Measurements from ENCODE around the gene APC2. TPM values are rescaled to one million over a fixed set of nuclear protein-coding genes. Genes with fewer than 3 reads are reported as not detected.
"Not testable (repeated sequence)": the region's sequence is repeated elsewhere in the genome, so short reads cannot be mapped to it uniquely, and the experiment has no call there.

The APC2 gene
- polyA plus RNA-seq, 1 donor from 2014 or later = 50.5 TPM

DNA sequence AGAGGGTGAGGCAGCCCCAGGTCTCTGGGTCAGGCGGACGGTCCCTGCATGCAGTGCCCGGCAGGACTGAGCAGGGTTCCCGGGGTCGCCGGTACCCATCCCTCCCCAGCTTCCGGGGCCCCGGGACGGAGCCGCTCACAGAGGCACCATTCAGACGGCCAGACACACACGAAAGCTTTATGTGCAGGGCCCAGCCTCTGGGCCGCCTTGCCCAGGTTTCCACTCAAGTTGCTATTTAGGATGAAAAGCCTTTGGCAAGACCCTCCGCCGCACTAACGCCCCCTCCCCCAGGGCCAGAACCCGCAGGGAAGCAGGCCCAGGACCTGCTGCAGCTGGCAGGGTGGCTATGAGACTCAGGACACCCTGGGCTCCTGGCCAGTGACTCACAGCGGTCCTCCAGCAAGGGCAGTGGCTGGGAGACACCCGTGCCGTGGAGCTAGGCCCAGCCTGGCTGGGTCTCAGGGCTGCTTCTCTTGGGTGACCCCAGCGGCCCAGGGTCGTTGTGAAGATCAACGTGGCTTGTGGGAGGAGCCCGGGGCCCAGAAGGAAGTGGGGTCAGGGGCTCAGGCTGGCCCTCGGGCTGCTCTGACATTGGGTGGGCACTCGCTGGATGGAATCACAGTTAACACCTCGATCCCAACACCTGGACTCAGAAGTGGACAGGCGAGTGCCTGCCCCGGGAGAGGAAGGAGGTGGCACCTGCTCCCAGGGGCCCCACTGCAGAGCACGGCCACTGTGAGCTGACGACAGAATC lies 24.3 kb downstream of the APC2 start:
- no peak overlapping the region for H3K9ac ChIP-seq (ENCODE audit: low read length)
- no peaks in the 10 kb centered on the region for H3K9me2 ChIP-seq (ENCODE audit: insufficient read depth, low read length)
- H3K9me3 ChIP-seq (ENCODE audit: low read length) = no peaks in the 10 kb centered on the region
- no peak overlapping the region for H2AFZ ChIP-seq (ENCODE audit: low read depth, low read length)
- peaks cover 37% of the 10 kb centered on the region for H4K20me1 ChIP-seq (ENCODE audit: insufficient read depth)
- H3K27me3 ChIP-seq (ENCODE audit: insufficient read depth, low read depth, low read length) = no peaks in the 10 kb centered on the region
- no peak for TF ChIP-seq POLR2AphosphoS5 (IDR thresholded peaks at IDR 0.05)
- TF ChIP-seq EP300 (conservative IDR thresholded peaks at IDR 0.05; ENCODE audit: poor library complexity, severe bottlenecking) = no peak
- TF ChIP-seq, protein P1, sequence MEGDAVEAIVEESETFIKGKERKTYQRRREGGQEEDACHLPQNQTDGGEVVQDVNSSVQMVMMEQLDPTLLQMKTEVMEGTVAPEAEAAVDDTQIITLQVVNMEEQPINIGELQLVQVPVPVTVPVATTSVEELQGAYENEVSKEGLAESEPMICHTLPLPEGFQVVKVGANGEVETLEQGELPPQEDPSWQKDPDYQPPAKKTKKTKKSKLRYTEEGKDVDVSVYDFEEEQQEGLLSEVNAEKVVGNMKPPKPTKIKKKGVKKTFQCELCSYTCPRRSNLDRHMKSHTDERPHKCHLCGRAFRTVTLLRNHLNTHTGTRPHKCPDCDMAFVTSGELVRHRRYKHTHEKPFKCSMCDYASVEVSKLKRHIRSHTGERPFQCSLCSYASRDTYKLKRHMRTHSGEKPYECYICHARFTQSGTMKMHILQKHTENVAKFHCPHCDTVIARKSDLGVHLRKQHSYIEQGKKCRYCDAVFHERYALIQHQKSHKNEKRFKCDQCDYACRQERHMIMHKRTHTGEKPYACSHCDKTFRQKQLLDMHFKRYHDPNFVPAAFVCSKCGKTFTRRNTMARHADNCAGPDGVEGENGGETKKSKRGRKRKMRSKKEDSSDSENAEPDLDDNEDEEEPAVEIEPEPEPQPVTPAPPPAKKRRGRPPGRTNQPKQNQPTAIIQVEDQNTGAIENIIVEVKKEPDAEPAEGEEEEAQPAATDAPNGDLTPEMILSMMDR (IDR thresholded peaks at IDR 0.05; ENCODE audit: poor library complexity, severe bottlenecking) = no peak
- TF ChIP-seq RAD21 (conservative IDR thresholded peaks at IDR 0.05) = no peak
- no peak for TF ChIP-seq MXI1 (conservative IDR thresholded peaks at IDR 0.05; ENCODE audit: poor library complexity, severe bottlenecking)
- H3F3A ChIP-seq (ENCODE audit: insufficient read depth, low read length, poor library complexity, severe bottlenecking) = no peaks in the 10 kb centered on the region
- H3K36me3 ChIP-seq (ENCODE audit: insufficient read depth, low read length) = no peaks in the 10 kb centered on the region
- H3K4me2 ChIP-seq (ENCODE audit: low read length) = no peak overlapping the region
- no peaks in the 10 kb centered on the region for H3K79me2 ChIP-seq (replicated peaks; ENCODE audit: insufficient read depth, low read length)
- H3K4me3 ChIP-seq (ENCODE audit: low read length) = no peak overlapping the region
- H3K27ac ChIP-seq (ENCODE audit: low read length) = no peak overlapping the region

DNA sequence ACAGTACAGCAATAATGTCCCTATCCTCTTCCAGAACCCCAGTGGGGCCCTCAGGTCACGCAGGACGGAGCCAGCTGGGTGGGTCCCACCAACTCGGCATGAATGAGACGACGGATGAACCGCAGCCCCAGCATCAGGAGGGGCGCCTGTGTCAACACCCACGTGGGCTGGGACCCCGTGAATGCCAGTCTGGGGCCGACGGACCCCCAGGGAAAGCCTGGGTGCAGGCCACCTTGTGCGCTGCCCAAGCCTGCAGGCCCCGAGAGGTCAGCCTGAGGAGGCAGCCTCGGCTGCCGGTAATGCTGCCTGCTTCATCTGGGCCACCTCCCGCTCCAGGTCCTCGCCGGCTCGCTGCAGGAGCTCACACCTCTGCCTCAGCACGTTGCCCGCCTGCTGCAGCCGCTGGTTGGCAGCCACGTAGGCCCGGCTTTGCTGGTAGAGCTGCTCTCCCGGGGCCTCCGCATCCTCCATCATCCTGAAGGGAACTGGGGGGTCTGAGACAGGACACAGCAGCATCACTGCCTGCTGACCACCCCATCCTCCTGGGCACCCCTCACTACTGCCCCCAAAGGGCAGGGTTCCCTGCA lies 24.9 kb downstream of the APC2 start:
- Histone ChIP-seq H3K9me2 (ENCODE audit: insufficient read depth, low read length) (no peaks in the 10 kb centered on the region), H3F3A (ENCODE audit: insufficient read depth, low read length, poor library complexity, severe bottlenecking) (no peaks in the 10 kb centered on the region), H3K9ac (ENCODE audit: low read length) (no peak overlapping the region), H3K9me3 (ENCODE audit: low read length) (no peaks in the 10 kb centered on the region), H3K79me2 (replicated peaks; ENCODE audit: insufficient read depth, low read length) (no peaks in the 10 kb centered on the region), H2AFZ (ENCODE audit: low read depth, low read length) (no peak overlapping the region), H3K36me3 (ENCODE audit: insufficient read depth, low read length) (no peaks in the 10 kb centered on the region), H3K27ac (ENCODE audit: low read length) (no peak overlapping the region), H3K4me3 (ENCODE audit: low read length) (no peak overlapping the region), H4K20me1 (ENCODE audit: insufficient read depth) (peaks cover 36% of the 10 kb centered on the region), H3K4me2 (ENCODE audit: low read length) (no peak overlapping the region), H3K27me3 (ENCODE audit: insufficient read depth, low read depth, low read length) (no peaks in the 10 kb centered on the region)
- peak; percentile 12 for TF ChIP-seq POLR2AphosphoS5 (IDR thresholded peaks at IDR 0.05)
- no peak for TF ChIP-seq TAF1 (IDR thresholded peaks at IDR 0.05; ENCODE audit: low read depth)

DNA sequence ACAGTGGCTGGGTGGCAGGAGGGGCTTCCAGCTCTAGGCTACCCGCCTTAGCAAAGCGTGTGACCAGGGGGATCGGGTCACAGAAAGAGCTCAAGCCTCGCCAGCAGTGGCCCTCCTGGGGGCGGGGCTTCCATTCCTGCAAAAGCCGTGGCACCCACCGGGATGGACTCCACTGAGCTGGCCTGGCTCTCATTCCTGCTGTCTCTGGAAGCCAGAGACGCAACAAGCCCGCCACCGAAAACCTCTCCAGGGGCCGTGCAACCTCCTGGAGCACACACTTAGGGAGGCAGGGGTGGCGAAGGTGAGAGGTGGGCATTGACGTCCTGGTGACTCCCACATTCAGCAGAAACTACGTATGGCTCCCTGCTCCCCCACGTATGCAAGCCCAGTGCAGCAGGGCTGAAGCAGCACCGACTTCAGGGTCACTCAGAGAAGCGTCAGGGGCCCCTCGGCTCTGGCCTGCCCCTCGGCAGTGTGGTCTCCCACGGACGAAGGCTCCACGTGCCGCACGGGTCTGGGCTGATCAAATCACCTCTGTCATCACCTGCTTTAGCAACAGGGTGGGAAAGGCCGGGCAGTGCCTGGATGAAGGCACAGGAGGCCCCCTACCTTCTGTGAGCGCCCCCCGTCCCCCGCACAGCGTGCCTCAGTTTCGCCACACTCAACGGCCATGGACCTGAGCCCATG lies 26.0 kb downstream of the APC2 start:
- Histone ChIP-seq H3K4me2 (ENCODE audit: low read length) (no peak overlapping the region), H3F3A (ENCODE audit: insufficient read depth, low read length, poor library complexity, severe bottlenecking) (no peaks in the 10 kb centered on the region), H2AFZ (ENCODE audit: low read depth, low read length) (no peak overlapping the region), H4K20me1 (ENCODE audit: insufficient read depth) (peaks cover 25% of the 10 kb centered on the region), H3K79me2 (replicated peaks; ENCODE audit: insufficient read depth, low read length) (no peaks in the 10 kb centered on the region), H3K9me3 (ENCODE audit: low read length) (no peaks in the 10 kb centered on the region), H3K9ac (ENCODE audit: low read length) (no peak overlapping the region), H3K36me3 (ENCODE audit: insufficient read depth, low read length) (no peaks in the 10 kb centered on the region), H3K27ac (ENCODE audit: low read length) (no peak overlapping the region), H3K9me2 (ENCODE audit: insufficient read depth, low read length) (no peaks in the 10 kb centered on the region), H3K27me3 (ENCODE audit: insufficient read depth, low read depth, low read length) (no peaks in the 10 kb centered on the region), H3K4me3 (ENCODE audit: low read length) (no peak overlapping the region)
- TF ChIP-seq EP300 (conservative IDR thresholded peaks at IDR 0.05; ENCODE audit: poor library complexity, severe bottlenecking) (no peak), POLR2AphosphoS5 (IDR thresholded peaks at IDR 0.05) (peak; percentile 37)

DNA sequence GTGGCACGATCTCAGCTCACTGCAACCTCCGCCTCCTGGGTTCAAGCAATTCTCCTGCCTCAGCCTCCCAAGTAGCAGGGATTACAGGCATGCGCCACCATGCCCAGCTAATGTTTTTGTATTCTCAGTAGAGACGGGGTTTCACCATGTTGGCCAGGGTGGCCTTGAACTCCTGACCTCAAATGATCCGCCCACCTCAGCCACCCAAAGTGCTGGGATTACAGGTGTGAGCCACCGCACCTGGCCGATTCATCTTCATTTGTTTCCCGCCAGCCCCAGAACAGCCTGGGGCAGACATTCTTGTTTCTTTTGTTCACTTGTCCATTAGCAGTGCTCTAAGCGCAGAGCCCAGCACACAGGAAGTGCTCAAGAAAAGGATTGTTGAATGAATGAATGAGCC lies 27.1 kb downstream of the APC2 start:
- H3F3A ChIP-seq (ENCODE audit: insufficient read depth, low read length, poor library complexity, severe bottlenecking); H3K9me3 ChIP-seq (ENCODE audit: low read length); H3K79me2 ChIP-seq (replicated peaks; ENCODE audit: insufficient read depth, low read length); H3K4me2 ChIP-seq (ENCODE audit: low read length); H3K27me3 ChIP-seq (ENCODE audit: insufficient read depth, low read depth, low read length); H2AFZ ChIP-seq (ENCODE audit: low read depth, low read length); H3K4me3 ChIP-seq (ENCODE audit: low read length); H3K9me2 ChIP-seq (ENCODE audit: insufficient read depth, low read length); H3K9ac ChIP-seq (ENCODE audit: low read length); H3K36me3 ChIP-seq (ENCODE audit: insufficient read depth, low read length); H3K27ac ChIP-seq (ENCODE audit: low read length): not testable (repeated sequence)
- peaks cover 14% of the 10 kb centered on the region for H4K20me1 ChIP-seq (ENCODE audit: insufficient read depth)

All from neural cell (in vitro differentiated cells).